ENCODE data around the gene PACRG. TPM values are rescaled to one million over a fixed set of nuclear protein-coding genes. Genes with fewer than 3 reads are reported as not detected.

Gene PACRG
- total RNA-seq, 2 experiments from 2014 or later: 0.66 to 0.81 TPM

DNA sequence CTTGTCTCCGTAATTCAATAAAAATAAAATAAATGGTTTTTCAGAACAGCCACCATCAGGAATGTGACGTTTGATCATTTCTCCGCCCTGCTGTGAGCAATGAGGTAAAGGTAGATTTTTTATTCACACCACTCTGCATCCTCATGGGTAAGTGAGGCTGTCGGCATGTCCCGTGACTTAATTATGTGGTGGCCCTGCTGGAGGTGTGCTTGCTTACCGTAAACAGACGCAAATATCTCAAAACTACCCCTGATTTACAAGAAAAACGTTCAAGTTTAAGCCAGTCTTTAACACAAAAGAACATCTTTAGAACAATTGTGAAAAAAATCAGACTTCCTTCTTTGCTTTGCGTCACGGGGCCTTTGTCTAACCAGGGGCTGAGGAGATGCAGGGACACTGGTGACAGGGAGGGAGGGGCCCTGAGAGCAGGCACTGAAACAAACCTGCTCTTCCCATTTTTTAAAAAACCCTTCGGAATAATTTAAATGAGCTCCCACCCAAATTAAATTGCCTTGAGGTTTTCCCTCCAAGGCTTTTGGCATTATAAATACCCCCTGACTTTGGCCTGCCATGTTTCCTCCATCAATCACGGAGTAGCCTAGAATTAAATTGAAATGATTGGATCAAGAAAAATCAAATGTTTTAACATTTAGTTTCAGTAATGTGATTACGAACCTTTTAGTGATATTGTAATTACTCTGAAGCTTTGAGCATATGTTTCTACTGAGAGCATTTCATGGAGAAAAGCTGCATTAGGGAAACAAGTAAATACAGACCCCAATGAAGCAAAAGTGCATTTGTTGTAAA, 13.6 kb upstream of the PACRG start:
- Histone ChIP-seq H3K27me3 (ENCODE audit: control insufficient read depth in 1 of 2, insufficient read depth in 2 of 2, low read length in 2 of 2) (no peaks in the 10 kb centered on the region), H3K4me1 (ENCODE audit: insufficient read depth, low read length) (no peaks in the 10 kb centered on the region), H3K27ac (ENCODE audit: low read depth in 1 of 2, low read length in 2 of 2) (no peak overlapping the region), H3K9me3 (ENCODE audit: control insufficient read depth in 1 of 2, insufficient read depth in 1 of 2, low read length in 2 of 2) (peaks cover 0 to 12% of the 10 kb centered on the region in 2 experiments), H3K4me3 (ENCODE audit: low read length) (no peak overlapping the region), H3K36me3 (ENCODE audit: insufficient read depth, low read length) (no peaks in the 10 kb centered on the region)
- no peaks in the 10 kb centered on the region for H3K4me1 Mint-ChIP-seq (ENCODE audit: low read depth)
- no peak for DNase-seq
- ChIA-PET POLR2A (interaction anchor here (0.6 kb wide), 1 partner anchor 15 kb away, joined by 3 read pairs; no protein-coding TSS in a partner anchor), CTCF (no interaction called here)
- H3K36me3 Mint-ChIP-seq (ENCODE audit: low read depth): peaks cover 4% of the 10 kb centered on the region
- H3K27me3 Mint-ChIP-seq: no peaks in the 10 kb centered on the region
- peaks cover 3% of the 10 kb centered on the region for H3K9me3 Mint-ChIP-seq
- H3K4me3 Mint-ChIP-seq: no peak overlapping the region
- ATAC-seq (ENCODE audit: poor library complexity): no peak
- TF ChIP-seq, protein P1, sequence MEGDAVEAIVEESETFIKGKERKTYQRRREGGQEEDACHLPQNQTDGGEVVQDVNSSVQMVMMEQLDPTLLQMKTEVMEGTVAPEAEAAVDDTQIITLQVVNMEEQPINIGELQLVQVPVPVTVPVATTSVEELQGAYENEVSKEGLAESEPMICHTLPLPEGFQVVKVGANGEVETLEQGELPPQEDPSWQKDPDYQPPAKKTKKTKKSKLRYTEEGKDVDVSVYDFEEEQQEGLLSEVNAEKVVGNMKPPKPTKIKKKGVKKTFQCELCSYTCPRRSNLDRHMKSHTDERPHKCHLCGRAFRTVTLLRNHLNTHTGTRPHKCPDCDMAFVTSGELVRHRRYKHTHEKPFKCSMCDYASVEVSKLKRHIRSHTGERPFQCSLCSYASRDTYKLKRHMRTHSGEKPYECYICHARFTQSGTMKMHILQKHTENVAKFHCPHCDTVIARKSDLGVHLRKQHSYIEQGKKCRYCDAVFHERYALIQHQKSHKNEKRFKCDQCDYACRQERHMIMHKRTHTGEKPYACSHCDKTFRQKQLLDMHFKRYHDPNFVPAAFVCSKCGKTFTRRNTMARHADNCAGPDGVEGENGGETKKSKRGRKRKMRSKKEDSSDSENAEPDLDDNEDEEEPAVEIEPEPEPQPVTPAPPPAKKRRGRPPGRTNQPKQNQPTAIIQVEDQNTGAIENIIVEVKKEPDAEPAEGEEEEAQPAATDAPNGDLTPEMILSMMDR (IDR thresholded peaks at IDR 0.05): no peak
- intact Hi-C loops (cut with DNase I, micrococcal nuclease): no loop called here
- H3K27ac Mint-ChIP-seq: no peak overlapping the region

DNA sequence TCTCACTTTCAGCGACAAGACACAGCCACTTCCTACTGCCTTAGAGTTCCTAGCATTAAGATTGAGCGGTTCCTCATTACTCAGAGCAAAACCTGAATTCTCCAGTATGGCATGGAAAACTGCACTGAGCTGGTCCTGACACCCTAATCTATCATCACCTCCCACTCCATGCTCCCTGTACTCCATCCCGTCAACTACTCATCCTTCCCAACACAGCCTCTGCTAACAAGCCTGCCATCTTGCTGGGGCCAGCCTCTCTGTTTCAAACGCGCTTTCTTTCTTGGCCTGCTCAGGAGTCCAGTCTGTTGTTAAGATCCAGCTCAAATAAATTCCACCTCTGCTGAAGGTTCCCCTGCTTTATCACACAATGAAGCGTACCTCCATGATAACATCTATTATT, 12.2 kb upstream of the PACRG start:
- Histone ChIP-seq H3K27ac (ENCODE audit: low read depth in 1 of 2, low read length in 2 of 2) (no peak overlapping the region), H3K4me1 (ENCODE audit: insufficient read depth, low read length) (no peaks in the 10 kb centered on the region), H3K4me3 (ENCODE audit: low read length) (no peak overlapping the region), H3K27me3 (ENCODE audit: control insufficient read depth in 1 of 2, insufficient read depth in 2 of 2, low read length in 2 of 2) (no peaks in the 10 kb centered on the region), H3K9me3 (ENCODE audit: control insufficient read depth in 1 of 2, insufficient read depth in 1 of 2, low read length in 2 of 2) (peaks cover 0 to 12% of the 10 kb centered on the region in 2 experiments), H3K36me3 (ENCODE audit: insufficient read depth, low read length) (no peaks in the 10 kb centered on the region)
- Mint-ChIP-seq H3K36me3 (ENCODE audit: low read depth) (peaks cover 4% of the 10 kb centered on the region), H3K4me1 (ENCODE audit: low read depth) (no peaks in the 10 kb centered on the region), H3K27ac (no peak overlapping the region), H3K27me3 (no peaks in the 10 kb centered on the region), H3K9me3 (peaks cover 3% of the 10 kb centered on the region), H3K4me3 (no peak overlapping the region)
- intact Hi-C loops (cut with DNase I, micrococcal nuclease): no loop called here
- no peak for DNase-seq
- TF ChIP-seq, protein P1 (IDR thresholded peaks at IDR 0.05): no peak
- POLR2A ChIA-PET: no interaction called here
- CTCF ChIA-PET: no interaction called here
- no peak for ATAC-seq (ENCODE audit: poor library complexity)

- intact Hi-C loops (cut with DNase I, micrococcal nuclease): no loop called here
- Histone ChIP-seq H3K27me3 (ENCODE audit: control insufficient read depth in 1 of 2, insufficient read depth in 2 of 2, low read length in 2 of 2) (no peaks in the 10 kb centered on the region), H3K9me3 (ENCODE audit: control insufficient read depth in 1 of 2, insufficient read depth in 1 of 2, low read length in 2 of 2) (peaks cover 0 to 12% of the 10 kb centered on the region in 2 experiments), H3K27ac (ENCODE audit: low read depth in 1 of 2, low read length in 2 of 2) (no peak overlapping the region), H3K4me1 (ENCODE audit: insufficient read depth, low read length) (no peaks in the 10 kb centered on the region), H3K36me3 (ENCODE audit: insufficient read depth, low read length) (no peaks in the 10 kb centered on the region), H3K4me3 (ENCODE audit: low read length) (no peak overlapping the region)
- ChIA-PET CTCF (no interaction called here), POLR2A (no interaction called here)
- Mint-ChIP-seq H3K36me3 (ENCODE audit: low read depth) (no peaks in the 10 kb centered on the region), H3K27ac (no peak overlapping the region), H3K4me3 (no peak overlapping the region), H3K9me3 (peaks cover 3% of the 10 kb centered on the region), H3K4me1 (ENCODE audit: low read depth) (no peaks in the 10 kb centered on the region), H3K27me3 (no peaks in the 10 kb centered on the region)
- ATAC-seq (ENCODE audit: poor library complexity) (no peak), DNase-seq (no peak)
- TF ChIP-seq, protein P1 (IDR thresholded peaks at IDR 0.05): no peak
Measured at GRCh38 chr6:162719528-162719927, 8.2 kb upstream of the PACRG start.
